Measurements from ENCODE around the gene LRBA.

DNA sequence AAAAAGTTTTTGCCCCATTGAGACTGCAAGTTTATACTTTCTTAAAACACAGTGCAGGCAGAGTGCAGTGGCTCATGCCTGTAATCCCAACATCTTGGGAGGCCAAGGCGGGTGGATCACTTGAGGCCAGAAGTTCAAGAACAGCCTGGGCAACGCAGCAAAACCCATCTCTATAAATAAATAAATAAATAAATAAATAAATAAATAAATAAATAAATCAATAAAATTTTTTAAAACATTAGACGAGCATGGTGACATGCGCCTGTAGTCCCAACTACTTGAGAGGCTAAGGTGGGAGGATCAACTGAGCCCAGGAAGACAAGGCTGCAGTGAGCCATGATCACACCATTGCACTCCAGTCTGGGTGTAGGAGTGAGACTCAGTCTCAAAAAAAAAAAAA, 213.3 kb downstream of the LRBA start:
- TF ChIP-seq CTCF (IDR thresholded peaks at IDR 0.05) (no peak), POLR2A (IDR thresholded peaks at IDR 0.05) (no peak)
